ENCODE measurements around the gene SUMO3.

Gene SUMO3

GRCh38 chr21:44780767-44781459 lies 36.9 kb downstream of the SUMO3 start:
- in situ Hi-C loops (cut with MboI; ENCODE audit: low sequenced_read_pairs): no loop called here

GRCh38 chr21:44780137-44780502 lies 37.7 kb downstream of the SUMO3 start:
- in situ Hi-C loops (cut with MboI; ENCODE audit: low sequenced_read_pairs): no loop called here

GRCh38 chr21:44779417-44780136 lies 38.3 kb downstream of the SUMO3 start:
- in situ Hi-C loops (cut with MboI; ENCODE audit: low sequenced_read_pairs): no loop called here

GRCh38 chr21:44778983-44779382 lies 38.9 kb downstream of the SUMO3 start:
- in situ Hi-C loops (cut with MboI; ENCODE audit: low sequenced_read_pairs): no loop called here

GRCh38 chr21:44778499-44778911 lies 39.4 kb downstream of the SUMO3 start:
- in situ Hi-C loops (cut with MboI; ENCODE audit: low sequenced_read_pairs): no loop called here

- in situ Hi-C loops (cut with MboI; ENCODE audit: low sequenced_read_pairs): no loop called here
Measured at GRCh38 chr21:44778094-44778493, 39.8 kb downstream of the SUMO3 start.

- in situ Hi-C loops (cut with MboI; ENCODE audit: low sequenced_read_pairs): no loop called here
Measured at GRCh38 chr21:44774972-44775371, 42.9 kb downstream of the SUMO3 start.

- in situ Hi-C loops (cut with MboI; ENCODE audit: low sequenced_read_pairs): no loop called here
Measured at GRCh38 chr21:44773291-44773932, 44.5 kb downstream of the SUMO3 start.

GRCh38 chr21:44771896-44772525 lies 45.9 kb downstream of the SUMO3 start:
- in situ Hi-C loops (cut with MboI; ENCODE audit: low sequenced_read_pairs): no loop called here

GRCh38 chr21:44767834-44768831 lies 49.7 kb downstream of the SUMO3 start:
- in situ Hi-C loops (cut with MboI; ENCODE audit: low sequenced_read_pairs): no loop called here

GRCh38 chr21:44766818-44767354 lies 51.0 kb downstream of the SUMO3 start:
- in situ Hi-C loops (cut with MboI; ENCODE audit: low sequenced_read_pairs): no loop called here

GRCh38 chr21:44766014-44766817 lies 51.6 kb downstream of the SUMO3 start:
- in situ Hi-C loops (cut with MboI; ENCODE audit: low sequenced_read_pairs): no loop called here

- in situ Hi-C loops (cut with MboI; ENCODE audit: low sequenced_read_pairs): no loop called here
Measured at GRCh38 chr21:44765231-44766013, 52.4 kb downstream of the SUMO3 start.

GRCh38 chr21:44764319-44765230 lies 53.3 kb downstream of the SUMO3 start:
- in situ Hi-C loops (cut with MboI; ENCODE audit: low sequenced_read_pairs): no loop called here

GRCh38 chr21:44763451-44764318 lies 54.2 kb downstream of the SUMO3 start:
- in situ Hi-C loops (cut with MboI; ENCODE audit: low sequenced_read_pairs): no loop called here

- in situ Hi-C loops (cut with MboI; ENCODE audit: low sequenced_read_pairs): no loop called here
Measured at GRCh38 chr21:44763050-44763378, 54.8 kb downstream of the SUMO3 start.

Measured in hTERT RPE-1 (cell line).